GM21576 (cell line): ENCODE data around the gene SUCLG2.
"Not testable (repeated sequence)": the region's sequence is repeated elsewhere in the genome, so short reads cannot be mapped to it uniquely, and the experiment has no call there.

Source experiments
- ATAC-seq: cut with Tn5 transposase; IDR thresholded peaks from one replicate; pipeline ENCODE4 v1.9.1; 2021; ENCODE audit warnings: mild to moderate bottlenecking, moderate library complexity; ENCODE audit not compliant: unreplicated experiment

The SUCLG2 gene

DNA sequence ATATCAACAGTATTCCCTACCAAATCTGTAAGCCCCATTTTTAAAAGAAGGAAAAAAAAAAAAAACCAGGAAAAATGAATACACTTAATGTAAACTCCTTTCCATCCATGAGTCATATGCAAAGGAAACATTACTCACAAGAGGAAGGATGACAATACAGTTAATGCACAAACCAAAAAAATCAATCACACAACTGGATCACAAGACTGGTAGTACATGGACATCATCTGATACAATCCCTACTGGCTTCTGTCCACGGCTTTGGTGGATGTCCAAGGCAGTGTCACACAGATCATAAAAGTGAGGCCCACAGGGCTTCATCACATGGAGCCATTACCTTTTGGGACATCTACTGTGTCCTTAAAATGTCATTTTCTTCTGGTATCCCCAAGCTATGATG is 44.0 kb downstream of the SUCLG2 start:
- ATAC-seq = no peak

DNA sequence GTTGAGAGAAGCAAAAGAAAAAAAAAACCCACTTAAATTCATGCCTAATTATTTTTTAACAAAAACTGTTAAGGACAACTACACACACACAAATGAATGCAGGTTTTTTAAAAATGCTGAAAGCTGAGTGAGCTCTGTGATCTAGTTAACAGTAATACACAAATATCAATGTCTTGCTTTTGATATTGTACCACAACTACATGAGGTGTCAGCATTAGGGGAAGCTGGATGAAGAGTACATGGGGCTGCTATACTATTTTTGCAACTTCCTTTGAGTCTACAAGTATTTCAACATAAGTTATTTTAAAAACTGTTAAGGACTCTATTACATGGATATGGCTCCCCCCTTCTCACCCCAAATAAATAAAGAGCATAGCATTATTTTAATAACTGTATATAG is 44.7 kb downstream of the SUCLG2 start:
- no peak for ATAC-seq

DNA sequence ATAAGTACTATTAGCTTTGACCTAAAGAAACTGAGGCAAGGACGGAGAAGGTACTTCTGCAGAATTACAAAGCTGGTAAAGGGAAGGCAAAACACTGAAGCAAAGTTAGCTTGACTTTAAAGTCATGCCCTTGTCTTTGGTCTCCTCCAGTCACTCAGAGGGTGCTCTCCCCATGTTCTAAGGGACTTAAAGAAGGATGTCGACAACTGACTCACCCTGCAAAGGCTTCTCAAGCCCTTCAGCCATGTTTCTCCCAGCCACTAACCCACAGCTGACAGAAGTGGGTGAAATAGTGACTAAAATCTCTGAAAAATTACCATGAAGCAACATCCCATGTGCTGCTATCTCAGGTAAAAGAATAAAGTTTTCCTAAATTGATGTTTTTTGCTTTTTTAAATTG is 46.4 kb downstream of the SUCLG2 start:
- no peak for ATAC-seq

DNA sequence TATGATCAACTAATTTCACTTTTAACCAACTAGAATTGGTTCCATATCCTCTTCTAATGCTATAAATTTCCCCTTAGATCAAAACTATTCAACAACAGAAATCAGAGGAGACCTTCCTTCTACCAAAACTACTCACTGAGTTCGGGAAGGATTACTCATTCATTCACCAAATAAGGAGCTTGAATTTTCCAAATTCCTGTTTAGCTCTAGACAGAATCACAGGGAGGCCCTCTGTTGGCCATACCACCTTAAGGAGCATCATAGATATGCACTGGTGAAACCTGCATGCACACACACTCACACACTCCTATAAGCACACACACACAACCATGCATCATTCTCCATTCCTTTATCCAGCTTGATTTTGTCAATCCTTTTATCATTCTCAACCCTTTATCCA is 49.0 kb downstream of the SUCLG2 start:
- ATAC-seq = no peak

DNA sequence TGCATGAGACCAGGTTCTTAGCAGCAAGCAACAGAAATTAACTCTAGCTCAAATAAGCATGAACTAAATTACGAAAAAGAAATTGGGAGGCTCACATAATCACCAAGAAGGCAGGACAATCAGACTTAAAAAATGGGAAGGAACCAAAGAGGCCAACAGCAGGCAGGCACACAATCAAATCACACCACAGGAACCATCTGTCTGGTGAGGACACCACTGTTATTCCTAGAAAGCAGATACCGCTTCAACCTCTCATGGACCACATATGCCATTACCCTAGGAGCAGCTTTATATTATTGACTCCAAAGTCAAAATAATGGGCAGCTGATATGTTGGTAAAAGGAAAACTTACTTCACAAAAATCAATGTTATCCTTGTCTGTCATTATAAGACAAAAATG is 51.6 kb downstream of the SUCLG2 start:
- no peak for ATAC-seq

DNA sequence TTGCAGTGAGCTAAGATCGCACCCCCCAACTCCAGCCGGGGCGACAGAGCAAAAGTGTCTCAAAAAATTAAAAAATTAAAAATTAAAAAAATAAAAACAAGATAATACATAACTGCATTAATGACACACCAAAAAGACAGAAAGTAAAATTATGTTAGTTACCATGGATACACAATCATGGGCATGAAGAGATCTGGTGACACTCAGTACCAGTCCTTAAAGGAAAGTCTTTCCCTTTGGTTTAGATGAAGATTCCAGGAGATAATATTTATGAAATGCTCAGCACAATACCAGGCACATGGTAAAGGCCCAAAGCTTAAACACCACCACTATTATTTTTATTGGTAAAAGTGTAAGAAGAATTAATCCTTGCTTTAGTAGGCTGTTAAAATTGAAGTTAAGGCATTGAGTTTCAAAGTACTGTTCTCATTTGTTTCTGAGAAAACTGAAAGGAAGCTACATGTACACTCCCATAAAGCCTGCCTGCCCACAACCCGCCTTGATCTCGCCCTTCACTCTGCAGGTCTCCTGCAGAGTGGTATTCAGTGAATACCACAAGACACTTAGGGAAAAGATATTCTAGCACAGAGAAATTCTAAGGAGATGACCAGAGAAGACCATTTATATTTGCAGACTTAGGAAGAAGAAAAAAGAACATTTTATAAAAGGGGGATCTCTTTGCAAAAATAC is 52.3 kb downstream of the SUCLG2 start:
- no peak for ATAC-seq

DNA sequence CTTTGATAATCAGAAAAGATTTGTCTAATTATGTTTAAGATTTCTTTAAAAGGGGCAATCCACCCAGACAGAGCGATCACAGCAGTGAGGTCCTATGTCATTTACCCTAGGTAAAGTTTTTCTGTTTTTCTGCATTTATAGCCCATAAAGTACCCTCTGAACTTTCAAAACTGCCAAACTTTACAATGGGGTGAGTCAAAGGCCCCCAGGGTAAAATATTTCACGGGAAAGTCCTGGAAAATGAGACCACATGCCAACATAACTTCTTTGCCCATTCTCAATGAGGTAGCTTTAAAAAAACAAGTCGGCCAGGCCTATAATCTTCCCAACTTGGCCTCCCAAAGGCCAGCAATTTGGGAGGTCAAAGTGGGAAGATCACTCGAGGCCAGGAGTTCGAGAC is 53.0 kb downstream of the SUCLG2 start:
- ATAC-seq = no peak

DNA sequence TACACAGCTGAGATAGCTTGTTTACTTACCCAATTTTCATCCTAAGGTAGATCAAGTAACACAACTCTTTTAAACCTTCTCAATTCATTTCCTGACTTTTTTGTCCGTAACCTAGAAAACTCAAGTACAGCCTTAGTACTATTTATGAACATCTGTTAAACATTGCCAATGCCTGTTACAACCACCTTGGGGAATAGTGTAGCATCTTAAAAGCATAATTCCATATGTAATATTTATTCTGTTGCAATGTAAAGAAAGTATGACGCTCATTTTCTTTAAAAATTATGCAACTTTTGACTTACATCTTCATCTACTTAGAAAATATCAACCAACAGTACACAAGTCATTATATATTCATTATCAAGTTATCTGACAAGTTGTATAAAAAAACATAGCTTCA is 54.6 kb downstream of the SUCLG2 start:
- ATAC-seq = no peak

DNA sequence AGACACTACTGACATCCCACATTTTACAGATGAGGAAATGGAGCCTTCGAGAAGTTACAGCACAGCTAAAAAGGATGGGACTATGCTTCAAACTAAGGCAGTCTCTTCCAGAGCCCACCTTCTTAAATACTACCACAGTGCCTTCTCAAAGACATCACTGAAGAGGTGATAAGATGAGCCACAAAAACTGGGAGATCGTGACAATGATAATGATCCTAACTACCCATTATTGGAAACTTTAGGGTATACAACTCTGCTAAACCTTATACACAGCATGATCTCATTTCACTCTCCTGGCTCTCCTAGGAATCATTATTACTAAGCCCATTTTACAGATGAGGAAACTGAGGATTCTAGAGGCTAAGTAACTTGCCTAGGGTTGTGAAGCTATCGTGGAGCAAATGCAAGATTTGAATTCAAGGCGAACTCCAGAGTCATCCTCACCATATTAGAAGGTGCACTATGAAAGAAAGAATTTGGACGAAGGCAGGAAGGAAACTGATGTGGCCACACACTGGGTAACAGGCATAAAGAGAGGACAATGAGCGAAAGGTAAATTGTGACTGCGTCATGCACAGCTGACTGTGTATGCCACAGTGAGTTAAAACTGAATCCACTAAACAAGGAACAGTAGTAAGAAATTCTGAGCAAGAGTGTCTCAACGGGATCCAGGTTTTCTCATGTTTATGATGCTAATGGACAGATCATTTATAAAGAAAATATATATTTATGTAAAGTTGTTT is 55.4 kb downstream of the SUCLG2 start:
- ATAC-seq = no peak

DNA sequence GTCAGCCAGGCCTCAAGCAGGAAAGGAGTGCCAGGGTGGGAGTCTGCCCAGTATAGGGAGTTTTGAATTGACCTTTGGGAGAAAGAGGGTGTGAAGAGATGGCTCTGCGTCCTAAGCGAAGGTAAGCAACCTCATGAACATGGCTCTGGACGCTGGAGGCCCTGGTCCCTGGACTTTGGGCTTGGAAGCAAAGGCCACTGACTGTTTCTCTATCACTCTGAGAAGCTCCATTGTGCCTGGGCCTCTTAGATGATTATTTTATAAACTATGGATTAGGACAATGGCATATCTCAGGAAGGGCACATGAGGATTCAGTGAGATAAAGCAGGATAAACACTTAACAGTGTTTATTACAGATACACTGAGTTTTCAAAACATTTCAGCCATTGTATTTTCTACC is 59.0 kb downstream of the SUCLG2 start:
- ATAC-seq = no peak

DNA sequence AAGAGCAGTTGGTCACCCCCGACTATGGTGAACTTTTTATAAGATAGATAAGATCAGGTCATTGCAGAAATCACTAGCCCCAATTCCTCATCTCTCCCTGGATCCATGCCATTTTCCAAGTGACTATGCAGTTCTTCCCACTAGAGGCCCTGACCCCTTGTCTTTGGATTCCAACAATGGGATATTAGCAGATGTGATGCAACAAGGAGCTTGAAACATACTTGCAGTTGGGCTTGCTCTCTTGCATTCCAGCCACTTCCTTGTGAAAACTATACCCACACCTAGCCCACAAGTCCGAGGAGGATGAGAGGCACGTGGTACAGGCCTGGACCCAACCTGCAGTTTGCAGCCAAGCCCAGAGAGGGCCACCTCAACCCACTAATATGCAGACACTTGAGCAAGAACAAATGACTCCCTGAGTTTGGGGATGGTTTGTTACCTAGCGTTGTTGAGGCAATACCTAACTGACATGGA is 60.6 kb downstream of the SUCLG2 start:
- no peak for ATAC-seq

DNA sequence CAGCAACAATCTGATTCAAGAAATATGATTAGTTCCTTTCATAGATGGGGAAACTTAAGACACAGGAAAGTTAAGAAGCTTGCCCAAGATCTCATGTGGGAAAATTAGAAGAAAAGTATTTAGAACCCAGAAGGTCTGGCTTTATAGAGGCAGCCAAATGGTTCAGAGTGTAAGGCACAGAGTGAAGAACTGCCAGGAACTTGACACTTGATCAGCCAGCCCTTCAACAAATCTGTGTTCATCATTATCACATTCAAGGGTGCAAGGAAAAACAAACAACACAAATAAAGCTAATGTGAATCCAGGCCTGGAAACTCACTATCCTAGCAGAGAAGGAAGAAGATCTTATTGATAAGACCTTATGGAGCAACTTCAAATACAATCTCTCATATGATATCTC is 62.4 kb downstream of the SUCLG2 start:
- no peak for ATAC-seq

DNA sequence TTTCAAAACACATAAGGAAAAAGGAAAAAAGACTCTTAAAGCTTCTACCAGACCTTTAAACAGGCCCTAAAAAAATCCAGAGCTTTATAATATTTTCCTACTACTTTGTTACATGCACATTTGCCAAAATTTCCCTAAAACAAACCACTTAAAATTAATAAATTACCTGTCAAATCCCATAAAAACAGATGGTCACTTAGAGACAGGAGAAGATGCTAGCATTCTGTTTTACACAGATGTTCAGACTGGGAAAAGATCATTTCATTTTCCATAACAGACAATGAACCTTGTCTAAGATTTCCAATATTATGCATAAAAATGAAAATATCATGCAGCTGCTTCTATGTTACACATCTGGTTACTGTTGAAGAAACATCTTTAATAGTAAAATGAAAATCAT is 66.6 kb downstream of the SUCLG2 start:
- ATAC-seq = no peak

DNA sequence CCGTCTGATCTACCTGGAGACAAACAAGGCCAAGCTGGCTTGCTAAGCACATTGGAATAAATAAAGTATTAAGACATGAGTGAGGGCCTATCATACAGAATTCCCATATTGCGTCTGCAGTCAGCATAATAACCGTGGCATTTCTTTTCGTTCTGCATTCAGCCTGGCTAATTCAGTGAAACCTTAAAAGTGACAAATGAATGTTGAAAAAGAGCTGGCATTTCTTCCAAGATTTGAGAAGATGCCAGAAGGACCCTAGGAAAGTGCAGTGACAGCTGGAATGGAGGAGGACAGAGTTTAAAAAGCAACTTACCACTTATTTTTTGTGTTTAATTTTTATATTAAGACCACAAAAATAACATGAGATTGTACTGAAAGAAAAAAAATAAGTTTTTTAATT is 67.1 kb downstream of the SUCLG2 start:
- ATAC-seq = no peak

DNA sequence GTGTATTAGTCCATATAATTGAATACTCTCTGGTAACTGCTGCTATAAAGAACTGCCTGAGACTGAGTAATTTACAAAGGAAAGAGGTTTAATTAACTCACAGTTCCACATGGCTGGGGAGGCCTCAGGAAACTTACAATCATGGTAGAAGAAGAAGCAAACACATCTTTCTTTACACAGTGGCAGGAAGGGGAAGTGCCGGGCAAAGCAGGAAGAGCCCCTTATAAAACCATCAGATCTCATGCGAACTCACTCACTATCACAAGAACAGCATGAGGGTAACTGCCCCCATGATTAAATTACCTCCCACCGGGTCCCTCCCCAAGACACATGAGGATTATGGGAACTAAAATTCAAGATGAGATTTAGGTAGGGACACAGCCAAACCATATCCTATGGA is 69.8 kb downstream of the SUCLG2 start:
- not testable (repeated sequence) for ATAC-seq

DNA sequence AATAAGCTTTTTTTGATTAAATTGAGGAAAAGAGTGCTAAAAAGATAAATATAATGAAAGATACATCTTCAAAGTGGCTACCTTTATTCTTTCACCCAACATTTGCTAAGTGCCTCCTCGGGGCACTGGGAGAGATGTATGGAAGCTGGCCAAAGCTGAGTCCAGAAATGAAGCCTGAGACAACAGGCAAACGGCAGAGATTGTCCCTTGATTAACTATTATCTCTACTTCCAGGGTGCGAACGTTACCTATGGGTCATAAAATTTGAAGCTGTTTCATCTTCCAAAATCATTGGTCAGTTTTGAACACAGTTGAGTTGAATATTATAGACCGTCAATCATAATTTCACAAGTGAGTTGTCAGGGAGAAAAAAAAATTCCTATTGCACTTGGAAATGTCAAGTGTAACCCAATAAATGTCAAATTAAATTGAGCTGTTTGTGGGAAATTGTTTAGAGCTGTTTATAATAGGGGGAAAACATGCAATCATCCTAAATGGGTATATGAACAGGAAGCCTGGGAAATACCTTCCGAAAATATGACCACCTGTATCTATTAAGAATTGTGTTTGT is 73.9 kb downstream of the SUCLG2 start:
- ATAC-seq = no peak

DNA sequence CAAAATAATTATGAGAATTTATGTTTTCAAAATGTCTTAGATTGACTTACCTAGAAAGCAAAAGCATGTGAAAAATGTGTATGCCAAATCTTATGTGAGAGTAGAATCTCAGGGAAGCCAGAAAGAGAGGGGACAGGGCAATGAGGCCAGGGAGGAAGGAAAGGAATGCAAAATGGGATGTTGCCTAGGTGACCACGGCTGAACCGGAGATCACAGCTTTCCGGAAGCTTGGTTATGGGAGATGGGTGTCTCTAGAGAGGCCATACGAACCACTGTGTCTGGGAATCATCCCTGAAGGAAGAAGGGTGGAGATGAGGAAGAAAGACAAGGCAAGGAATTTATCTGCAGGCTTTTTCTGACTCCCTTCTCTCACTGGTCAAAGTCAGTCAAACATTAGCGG is 76.0 kb downstream of the SUCLG2 start:
- ATAC-seq = no peak

DNA sequence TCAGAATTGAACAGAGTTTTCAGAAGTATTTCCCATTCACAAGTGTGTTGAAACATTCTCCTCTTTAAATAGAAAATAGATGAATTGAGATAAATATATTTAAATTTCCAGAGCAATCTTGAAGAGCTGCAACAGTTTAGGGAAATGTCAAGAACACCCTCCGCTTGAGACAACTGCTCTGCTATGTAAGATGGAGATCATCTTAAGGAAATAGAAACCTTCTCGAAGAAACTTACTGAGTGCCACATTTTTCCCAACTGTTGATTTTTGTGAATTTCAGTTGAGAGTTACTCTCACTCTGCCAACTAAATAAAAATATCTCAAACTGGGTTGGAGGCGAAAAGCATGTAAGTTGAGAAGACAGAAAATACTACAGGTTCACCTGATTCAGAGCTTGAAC is 78.0 kb downstream of the SUCLG2 start:
- ATAC-seq = no peak

DNA sequence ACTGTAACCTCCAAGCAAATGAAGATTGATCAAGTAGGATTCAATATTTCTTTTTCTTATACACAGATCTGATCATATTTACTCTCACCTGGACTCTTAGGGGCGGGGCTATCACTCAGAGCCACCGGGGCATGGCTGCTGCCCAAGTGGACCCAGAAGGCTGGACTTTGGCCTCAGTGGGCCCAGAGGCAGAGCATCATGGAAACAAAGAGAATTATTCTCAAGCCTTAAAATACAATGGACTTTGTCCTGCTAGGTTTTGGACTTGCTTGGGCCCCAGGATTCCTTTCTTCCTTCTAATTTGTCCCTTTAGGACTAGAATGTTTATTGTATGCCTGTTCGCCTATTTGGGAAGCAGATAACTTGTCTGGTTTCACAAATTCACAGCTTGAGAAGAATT is 85.1 kb downstream of the SUCLG2 start:
- ATAC-seq = no peak

DNA sequence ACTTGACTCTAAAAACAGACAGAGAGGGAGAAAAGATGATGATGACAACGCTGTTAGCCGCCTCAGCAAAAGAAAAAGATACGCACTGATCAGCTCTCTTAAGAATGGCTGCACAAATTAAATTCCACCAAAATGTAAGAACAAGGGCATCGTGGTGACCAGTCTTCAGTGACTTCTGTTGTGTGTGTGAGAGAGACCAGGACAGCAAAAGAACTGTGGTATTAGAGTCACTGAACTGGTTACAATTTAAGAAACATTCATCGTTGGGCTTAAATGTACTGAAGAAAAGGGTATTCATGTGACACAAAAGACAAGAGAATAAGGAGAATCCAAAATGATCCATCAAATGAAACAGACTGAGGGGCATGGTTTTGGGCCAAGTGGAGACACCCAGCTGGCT is 86.5 kb downstream of the SUCLG2 start:
- ATAC-seq = no peak

DNA sequence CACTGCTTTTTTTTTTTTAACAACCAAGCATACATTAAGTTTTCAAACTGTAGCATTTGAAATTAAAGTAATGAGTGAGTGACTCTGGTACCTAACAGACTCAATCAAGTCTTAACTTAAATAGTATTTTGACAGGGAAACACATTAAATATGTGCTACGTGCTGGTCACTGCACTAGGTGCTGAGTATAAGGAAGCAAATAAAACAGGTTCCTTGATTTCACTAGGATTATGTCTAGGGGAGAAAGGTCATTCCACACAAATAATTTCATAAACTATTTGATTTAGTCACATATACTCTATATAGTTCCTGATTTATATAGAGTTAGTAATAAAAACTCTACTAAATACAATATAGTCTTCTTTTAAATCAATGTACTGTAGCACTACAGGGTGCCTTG is 89.4 kb downstream of the SUCLG2 start:
- no peak for ATAC-seq

DNA sequence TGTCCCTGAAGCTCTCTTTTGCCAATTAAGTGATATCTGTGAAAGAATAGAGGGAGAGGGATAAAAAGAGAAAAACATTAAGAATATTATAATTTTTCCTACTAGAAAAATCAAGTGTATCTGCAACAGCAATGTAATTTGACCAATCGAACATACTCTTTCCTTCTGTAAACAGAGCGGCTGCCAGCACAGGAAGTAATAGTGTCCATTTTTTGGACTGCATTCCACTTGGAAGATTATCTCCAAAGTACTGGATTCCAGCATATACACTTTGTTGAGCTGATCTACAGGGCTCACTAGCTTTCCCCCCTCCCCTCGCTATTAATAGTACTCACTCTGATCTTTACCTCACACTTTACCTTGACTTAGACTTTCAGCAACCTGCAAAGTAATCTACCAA is 90.4 kb downstream of the SUCLG2 start:
- no peak for ATAC-seq
